ENCODE measurements around the gene TOPBP1.
"Not testable (repeated sequence)": the region's sequence is repeated elsewhere in the genome, so short reads cannot be mapped to it uniquely, and the experiment has no call there.

The TOPBP1 gene

GRCh38 chr3:133667118-133667517 lies 5.4 kb upstream of the TOPBP1 start:
- no peak for TF ChIP-seq CTCF (IDR thresholded peaks at IDR 0.05)

DNA sequence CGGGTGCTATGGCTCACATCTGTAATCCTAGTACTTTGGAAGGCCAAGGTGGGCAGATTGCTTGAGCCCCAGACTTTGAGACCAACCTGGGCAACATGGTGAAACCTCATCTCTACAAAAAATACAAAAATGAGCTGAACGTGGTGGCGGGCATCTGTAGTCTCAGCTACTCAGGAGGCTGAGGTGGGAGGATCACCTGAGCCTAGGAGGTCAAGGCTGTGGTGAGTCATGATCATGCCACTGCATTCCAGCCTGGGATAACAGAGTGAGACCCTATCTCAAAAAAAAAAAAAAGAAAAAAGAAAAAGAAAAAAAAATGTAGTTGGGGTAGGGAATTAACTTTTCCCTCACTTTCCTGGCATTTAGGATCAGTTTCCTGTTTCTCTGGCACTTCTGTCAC lies 3.4 kb upstream of the TOPBP1 start:
- H3K4me3 ChIP-seq (ENCODE audit: low read depth, low read length); H3K4me1 ChIP-seq; H3K79me2 ChIP-seq; H3K27ac ChIP-seq; H3K9me3 ChIP-seq (ENCODE audit: control insufficient read depth, low read length); H3K9ac ChIP-seq; H3K36me3 ChIP-seq (ENCODE audit: control insufficient read depth, insufficient read depth, low read length); H2AFZ ChIP-seq; H3K4me2 ChIP-seq (ENCODE audit: low read length); H3K27me3 ChIP-seq (ENCODE audit: control insufficient read depth, insufficient read depth, low read length): not testable (repeated sequence)

More at GRCh38 chr3:133667118-133667517, 5.4 kb upstream of the TOPBP1 start:
- Histone ChIP-seq H3K79me2 (peaks cover under 1% of the 10 kb centered on the region), H3K36me3 (ENCODE audit: control insufficient read depth, insufficient read depth, low read length) (no peaks in the 10 kb centered on the region), H3K9me3 (ENCODE audit: control insufficient read depth, low read length) (no peaks in the 10 kb centered on the region), H3K4me2 (ENCODE audit: low read length) (no peak overlapping the region), H3K9ac (no peak overlapping the region), H3K27ac (no peak overlapping the region), H3K4me3 (ENCODE audit: low read depth, low read length) (no peak overlapping the region), H3K4me1 (no peaks in the 10 kb centered on the region), H3K27me3 (ENCODE audit: control insufficient read depth, insufficient read depth, low read length) (no peaks in the 10 kb centered on the region), H2AFZ (no peak overlapping the region)

DNA sequence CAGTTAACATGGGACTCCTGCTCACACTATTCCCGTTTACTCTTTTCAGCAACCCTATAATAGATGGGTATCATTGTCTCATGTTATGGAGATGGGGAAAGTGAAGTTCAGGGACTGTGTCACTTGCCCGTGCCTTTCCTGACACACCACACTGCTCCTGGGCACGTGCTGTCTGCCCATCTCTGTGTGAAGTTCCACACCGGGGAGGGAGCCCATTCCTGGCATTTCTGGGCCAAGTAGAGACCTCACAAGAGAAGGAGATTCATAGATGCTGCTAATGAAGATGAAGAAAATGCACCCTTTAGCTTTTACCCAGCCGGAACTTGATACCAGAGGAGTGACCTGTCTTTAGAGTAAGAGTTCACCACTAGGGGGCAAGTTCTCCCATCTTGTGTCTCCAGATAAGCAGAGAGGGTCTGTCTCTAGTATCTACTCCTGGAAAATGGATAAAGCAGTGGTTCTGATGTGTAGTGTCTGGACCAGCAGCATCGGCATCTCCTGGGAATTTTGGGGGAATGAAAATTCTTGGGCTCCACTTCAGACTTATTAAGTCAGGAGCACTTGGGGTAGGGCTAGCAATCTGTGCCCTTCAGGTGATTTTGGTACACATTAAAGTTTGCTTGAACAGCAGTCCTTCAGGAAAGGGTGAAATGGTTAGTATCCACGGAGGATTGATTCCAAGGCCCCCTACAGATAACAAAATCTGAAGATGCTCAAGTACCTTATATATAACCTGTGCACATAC lies 2.0 kb upstream of the TOPBP1 start:
- Histone ChIP-seq H3K79me2 (peaks cover 5% of the 10 kb centered on the region), H3K27me3 (ENCODE audit: control insufficient read depth, insufficient read depth, low read length) (no peaks in the 10 kb centered on the region), H3K4me1 (peaks cover 3% of the 10 kb centered on the region), H3K27ac (no peak overlapping the region), H3K9ac (no peak overlapping the region), H3K4me3 (ENCODE audit: low read depth, low read length) (no peak overlapping the region), H3K36me3 (ENCODE audit: control insufficient read depth, insufficient read depth, low read length) (no peaks in the 10 kb centered on the region), H3K9me3 (ENCODE audit: control insufficient read depth, low read length) (no peaks in the 10 kb centered on the region), H2AFZ (no peak overlapping the region), H3K4me2 (ENCODE audit: low read length) (no peak overlapping the region)
- peak; percentile 59 for TF ChIP-seq CTCF (IDR thresholded peaks at IDR 0.05)

DNA sequence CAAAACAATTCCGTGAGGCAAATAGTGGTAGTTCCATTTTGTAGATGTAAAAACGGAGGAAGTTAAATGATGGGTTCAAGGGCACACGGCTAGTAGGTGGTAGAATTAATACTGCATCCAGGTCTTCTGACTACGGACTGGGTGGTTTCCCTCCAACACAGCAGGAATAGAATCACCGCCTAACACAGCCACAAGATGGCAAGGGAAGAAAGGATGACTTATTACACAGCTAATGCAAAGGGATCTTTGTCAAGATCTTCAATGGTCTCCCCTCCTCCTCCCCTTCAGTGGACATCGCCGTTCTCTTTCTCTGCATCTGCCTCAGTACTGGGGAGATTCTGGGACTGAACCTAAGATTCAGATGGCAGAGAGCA lies 524 bp upstream of the TOPBP1 start:
- Histone ChIP-seq H3K4me3 (ENCODE audit: low read depth, low read length) (peak overlapping the region; percentile 72), H3K79me2 (peaks cover 5% of the 10 kb centered on the region), H3K36me3 (ENCODE audit: control insufficient read depth, insufficient read depth, low read length) (no peaks in the 10 kb centered on the region), H3K27ac (peak overlapping the region; percentile 66), H3K9me3 (ENCODE audit: control insufficient read depth, low read length) (no peaks in the 10 kb centered on the region), H3K4me1 (peaks cover 3% of the 10 kb centered on the region), H3K9ac (peak overlapping the region; percentile 61), H3K27me3 (ENCODE audit: control insufficient read depth, insufficient read depth, low read length) (no peaks in the 10 kb centered on the region), H2AFZ (peak overlapping the region; percentile 99), H3K4me2 (ENCODE audit: low read length) (peak overlapping the region; percentile 71)
- TF ChIP-seq CTCF (IDR thresholded peaks at IDR 0.05) = no peak

- H3K27me3 ChIP-seq (ENCODE audit: control insufficient read depth, insufficient read depth, low read length) = no peaks in the 10 kb centered on the region
- H2AFZ ChIP-seq = no peak overlapping the region
- H3K9ac ChIP-seq = no peak overlapping the region
- TF ChIP-seq CTCF (IDR thresholded peaks at IDR 0.05) = no peak
- no peaks in the 10 kb centered on the region for H3K36me3 ChIP-seq (ENCODE audit: control insufficient read depth, insufficient read depth, low read length)
- no peak overlapping the region for H3K4me2 ChIP-seq (ENCODE audit: low read length)
- peaks cover 5% of the 10 kb centered on the region for H3K79me2 ChIP-seq
- no peak overlapping the region for H3K27ac ChIP-seq
- peaks cover 3% of the 10 kb centered on the region for H3K4me1 ChIP-seq
- H3K9me3 ChIP-seq (ENCODE audit: control insufficient read depth, low read length) = no peaks in the 10 kb centered on the region
- H3K4me3 ChIP-seq (ENCODE audit: low read depth, low read length) = no peak overlapping the region
These were observed 1.9 kb downstream of the TOPBP1 start for GRCh38 chr3:133659806-133660205.
